B cell (primary cell): ENCODE data around the gene MPI. TPM values are rescaled to one million over a fixed set of nuclear protein-coding genes. Genes with fewer than 3 reads are reported as not detected.

Source experiments
- ATAC-seq: fragments of 200-7000 bp; cut with Tn5 transposase; one replicate; pipeline ENCODE4 v1.10.0; 2021; ENCODE audit warnings: low read depth, mild to moderate bottlenecking, moderate number of reproducible peaks, moderate library complexity
- CTCF ChIA-PET: fragments of 350-600 bp; sonication (Branson Sonifier 250); formaldehyde crosslinking; loops from one replicate; lab custom pipeline; 2021; ENCODE audit warnings: antibody characterized with exemption, inconsistent platforms; lab: Charles Lee
- POLR2A ChIA-PET: fragments of 350-600 bp; sonication (Branson Sonifier 250); formaldehyde crosslinking; loops from one replicate; lab custom pipeline; 2021; ENCODE audit warnings: antibody characterized with exemption; lab: Charles Lee
- DNase-seq: peaks from one replicate; pipeline ENCODE4 v3.0.0; 2013
- H2AFZ ChIP-seq: 2 replicates; pipeline ENCODE4 v1.6.1; 2012; ENCODE audit warnings: mild to moderate bottlenecking, low read depth, low read length; ENCODE audit not compliant: insufficient read depth, poor library complexity, severe bottlenecking
- H3K27ac ChIP-seq, 2 donors: 1 replicate in 1 of 2; 2 replicates in 1 of 2; pipeline ENCODE4 v1.5.1; 2012 to 2013; ENCODE audit warnings: low read length in 2 of 2, mild to moderate bottlenecking in 2 of 2, moderate library complexity in 1 of 2
- H3K27me3 ChIP-seq, 4 experiments: fragments of 200-600 bp in 1 of 4; sonication (generic) in 1 of 4; replicated peaks in 1 of 4; 1 replicate in 2 of 4; 2 replicates in 2 of 4; pipeline versions ENCODE4 v1.6.1 to v1.7.0; 2013 to 2016; ENCODE audit warnings: low read length in 3 of 4, mild to moderate bottlenecking in 2 of 4, mixed read lengths in 1 of 4, moderate library complexity in 1 of 4; ENCODE audit not compliant: insufficient read depth in 4 of 4, control insufficient read depth in 3 of 4; ENCODE audit errors: control extremely low read depth in 1 of 4
- H3K36me3 ChIP-seq, 2 experiments: replicated peaks in 1 of 2; 1 replicate in 1 of 2; 2 replicates in 1 of 2; pipeline versions ENCODE4 v1.6.1 to v1.7.1; 2013; ENCODE audit warnings: low read length in 1 of 2; ENCODE audit not compliant: insufficient read depth in 2 of 2, control insufficient read depth in 1 of 2; ENCODE audit errors: control extremely low read depth in 1 of 2, extremely low read depth in 1 of 2
- H3K4me1 ChIP-seq, 2 donors: fragments of 200-600 bp in 1 of 2; sonication (generic) in 1 of 2; 1 replicate in 1 of 2; 2 replicates in 1 of 2; pipeline versions ENCODE4 v1.5.1 to v1.6.1; 2013 to 2017; ENCODE audit warnings: low read length in 2 of 2; ENCODE audit not compliant: control insufficient read depth in 2 of 2, insufficient read depth in 2 of 2
- H3K4me2 ChIP-seq: replicated peaks from 2 replicates; pipeline ENCODE3; 2012; ENCODE audit warnings: mild to moderate bottlenecking, low read depth, low read length; ENCODE audit not compliant: poor library complexity, severe bottlenecking
- H3K4me3 ChIP-seq, 5 experiments: fragments of 200-600 bp in 1 of 5; sonication (generic) in 1 of 5; 1 replicate in 3 of 5; 2 replicates in 2 of 5; pipeline versions ENCODE4 v1.5.1 to v1.7.0; 2011 to 2016; ENCODE audit warnings: low read length in 4 of 5, mild to moderate bottlenecking in 4 of 5, low read depth in 2 of 5, control low read depth in 1 of 5, moderate library complexity in 1 of 5; ENCODE audit not compliant: insufficient read depth in 1 of 5; ENCODE audit errors: control extremely low read depth in 1 of 5, extremely low read depth in 1 of 5
- H3K79me2 ChIP-seq: fragments of 200-600 bp; sonication (generic); one replicate; pipeline ENCODE4 v1.6.0; 2016; ENCODE audit warnings: low read length; ENCODE audit not compliant: control insufficient read depth, insufficient read depth
- H3K9ac ChIP-seq: fragments of 200-600 bp; sonication (generic); 2 replicates; pipeline ENCODE4 v1.6.1; 2017; ENCODE audit warnings: mild to moderate bottlenecking, low read length, moderate library complexity
- H3K9me3 ChIP-seq, 3 donors: one replicate each; pipeline versions ENCODE4 v1.6.1 to v1.7.1; 2013; ENCODE audit warnings: low read length in 2 of 3; ENCODE audit not compliant: control insufficient read depth in 2 of 3, insufficient read depth in 1 of 3; ENCODE audit errors: control extremely low read depth in 1 of 3
- H4K20me1 ChIP-seq: 2 replicates; pipeline ENCODE4 v1.6.0; 2012; ENCODE audit warnings: mild to moderate bottlenecking, low read length; ENCODE audit not compliant: insufficient read depth, control insufficient read depth, poor library complexity, severe bottlenecking
- H3K27ac Mint-ChIP-seq: one replicate; pipeline ENCODE4 v1.8.0; 2021; ENCODE audit warnings: mixed read lengths
- H3K27me3 Mint-ChIP-seq: one replicate; pipeline ENCODE4 v1.8.0; 2021; ENCODE audit warnings: mixed read lengths
- H3K4me1 Mint-ChIP-seq: one replicate; pipeline ENCODE4 v1.8.0; 2021; ENCODE audit warnings: mixed read lengths
- H3K4me3 Mint-ChIP-seq: one replicate; pipeline ENCODE4 v1.8.0; 2021; ENCODE audit warnings: mixed read lengths
- H3K9me3 Mint-ChIP-seq: one replicate; pipeline ENCODE4 v1.8.0; 2022; ENCODE audit warnings: mixed read lengths; ENCODE audit not compliant: insufficient read depth
- EZH2 ChIP-seq: IDR thresholded peaks from 2 replicates; pipeline ENCODE4 v1.6.1; 2012; ENCODE audit warnings: borderline replicate concordance, low read depth, mild to moderate bottlenecking, moderate library complexity, low read length; ENCODE audit not compliant: insufficient read depth, poor library complexity, severe bottlenecking
- WGBS: methylation state at CpG from one replicate; pipeline ENCODE4 v1.1.5; 2013; ENCODE audit warnings: missing lambda C conversion rate; ENCODE audit not compliant: insufficient coverage; 5-methylcytosine and 5-hydroxymethylcytosine counted together
- intact Hi-C: fragments of 100-400 bp; cut with micrococcal nuclease; formaldehyde crosslinking; loops from one replicate; pipeline ENCODE4 v1.10.0; 2022
- polyA plus RNA-seq: library from polyadenylated mRNA; depleted of rRNA; stranded (reverse); fragments of >200 nt; gene quantifications from 2 replicates; pipeline ENCODE4 v1.2.3, GENCODE V29; 2012
- total RNA-seq, 2 donors: library from RNA; stranded (reverse); fragments of 120-200 nt in 1 of 2; gene quantifications; 1 replicate in 1 of 2; 2 replicates in 1 of 2; pipeline versions ENCODE4 v1.2.3 to v1.2.4, GENCODE V29; 2013 to 2022
- TF ChIP-seq, protein P1 (sequence below): fragments of 200-600 bp; IDR thresholded peaks from one replicate; pipeline ENCODE4 v1.8.0; 2022; ENCODE audit warnings: antibody characterized with exemption, mild to moderate bottlenecking

The MPI gene
- total and polyA plus RNA-seq, 2 donors (not counting 1 experiment from before 2014, with no cell fraction given): 37.2 to 59.8 TPM

DNA sequence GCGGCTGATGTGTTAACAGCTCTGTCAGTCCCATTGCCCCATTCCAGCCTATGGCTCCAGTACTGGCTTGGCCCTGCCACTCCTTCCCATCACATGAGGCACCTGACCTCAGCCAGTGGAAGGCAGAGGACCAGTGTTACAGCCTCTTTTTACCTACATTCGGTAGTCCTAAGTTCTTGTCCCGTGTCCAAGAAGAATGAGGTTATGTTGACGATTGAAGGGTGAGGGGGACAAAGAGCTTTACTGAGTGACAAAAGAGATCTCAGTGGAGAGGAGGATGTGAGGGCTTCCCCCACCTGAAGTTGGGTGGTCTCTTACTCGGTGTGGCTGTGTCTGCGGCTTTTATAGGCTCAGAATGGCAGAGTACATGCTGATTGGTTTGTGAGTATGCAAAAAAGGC is 7.3 kb upstream of the MPI start:
- no peaks in the 10 kb centered on the region for H3K27me3 Mint-ChIP-seq
- H2AFZ ChIP-seq: no peak overlapping the region
- intact Hi-C loops: no loop called here
- H3K9me3 ChIP-seq: peaks cover 0 to 9% (median 3%) of the 10 kb centered on the region in 3 donors
- peaks cover 4% of the 10 kb centered on the region for H3K4me1 Mint-ChIP-seq
- no peak overlapping the region for H3K9ac ChIP-seq
- DNase-seq: no peak
- H3K36me3 ChIP-seq: no peaks in the 10 kb centered on the region
- no peaks in the 10 kb centered on the region for H3K79me2 ChIP-seq
- peaks cover 3 to 10% of the 10 kb centered on the region in 2 donors for H3K4me1 ChIP-seq
- H4K20me1 ChIP-seq: no peaks in the 10 kb centered on the region
- no peak overlapping the region for H3K27ac ChIP-seq
- CTCF ChIA-PET: interaction anchor here (1.2 to 1.5 kb wide), 4 partner anchors 12 to 247 kb away, joined by 3 to 6 read pairs (median 4); no protein-coding TSS in a partner anchor
- TF ChIP-seq, protein P1, sequence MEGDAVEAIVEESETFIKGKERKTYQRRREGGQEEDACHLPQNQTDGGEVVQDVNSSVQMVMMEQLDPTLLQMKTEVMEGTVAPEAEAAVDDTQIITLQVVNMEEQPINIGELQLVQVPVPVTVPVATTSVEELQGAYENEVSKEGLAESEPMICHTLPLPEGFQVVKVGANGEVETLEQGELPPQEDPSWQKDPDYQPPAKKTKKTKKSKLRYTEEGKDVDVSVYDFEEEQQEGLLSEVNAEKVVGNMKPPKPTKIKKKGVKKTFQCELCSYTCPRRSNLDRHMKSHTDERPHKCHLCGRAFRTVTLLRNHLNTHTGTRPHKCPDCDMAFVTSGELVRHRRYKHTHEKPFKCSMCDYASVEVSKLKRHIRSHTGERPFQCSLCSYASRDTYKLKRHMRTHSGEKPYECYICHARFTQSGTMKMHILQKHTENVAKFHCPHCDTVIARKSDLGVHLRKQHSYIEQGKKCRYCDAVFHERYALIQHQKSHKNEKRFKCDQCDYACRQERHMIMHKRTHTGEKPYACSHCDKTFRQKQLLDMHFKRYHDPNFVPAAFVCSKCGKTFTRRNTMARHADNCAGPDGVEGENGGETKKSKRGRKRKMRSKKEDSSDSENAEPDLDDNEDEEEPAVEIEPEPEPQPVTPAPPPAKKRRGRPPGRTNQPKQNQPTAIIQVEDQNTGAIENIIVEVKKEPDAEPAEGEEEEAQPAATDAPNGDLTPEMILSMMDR: no peak
- TF ChIP-seq EZH2: no peak
- POLR2A ChIA-PET: no interaction called here
- WGBS: 95% methylated on average over 5 of the region's 6 CpGs
- H3K9me3 Mint-ChIP-seq: no peaks in the 10 kb centered on the region
- no peak for ATAC-seq
- no peak overlapping the region for H3K4me3 ChIP-seq
- no peaks in the 10 kb centered on the region for H3K27me3 ChIP-seq
- no peak overlapping the region for H3K27ac Mint-ChIP-seq
- no peak overlapping the region for H3K4me3 Mint-ChIP-seq
- no peak overlapping the region for H3K4me2 ChIP-seq

DNA sequence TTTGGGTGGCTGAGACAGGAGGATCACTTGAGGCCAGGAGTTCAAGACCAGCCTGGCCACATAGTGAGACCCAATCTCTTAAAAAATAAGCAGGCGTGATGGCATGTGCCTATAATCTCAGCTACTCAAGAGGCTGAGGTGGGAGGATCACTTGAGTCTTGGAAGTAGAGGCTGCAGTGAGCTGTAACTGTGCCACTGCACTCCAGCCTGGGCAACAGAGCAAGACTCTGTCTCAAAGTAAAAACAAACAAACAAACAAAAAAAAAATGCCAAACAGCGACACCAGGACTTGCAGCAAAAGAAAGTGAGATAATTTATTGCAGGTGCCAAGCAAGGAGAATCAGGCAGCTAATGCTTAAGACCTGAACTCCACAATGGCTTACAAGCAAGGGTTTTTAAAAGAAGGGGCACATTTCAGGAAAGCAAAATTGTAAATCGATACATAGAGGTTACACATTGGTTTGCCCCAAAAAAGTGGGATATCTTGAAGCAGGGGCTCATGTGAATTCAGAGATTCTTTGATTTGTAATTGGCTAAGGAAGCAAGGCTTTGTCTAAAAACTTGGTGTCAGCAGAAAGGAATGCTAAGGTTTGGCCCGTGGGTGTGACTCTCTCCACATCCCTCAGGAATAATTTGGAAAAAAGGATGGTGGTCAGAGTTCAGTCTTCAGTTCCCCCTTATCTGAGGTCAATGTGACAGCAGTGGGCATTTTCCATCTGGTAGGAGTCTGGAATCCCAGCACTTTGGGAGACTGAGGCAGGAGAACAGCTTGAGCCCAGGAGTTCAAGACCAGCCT is 5.2 kb upstream of the MPI start:
- H2AFZ ChIP-seq: no peak overlapping the region
- Mint-ChIP-seq H3K4me3 (peak overlapping the region; percentile 23), H3K9me3 (no peaks in the 10 kb centered on the region), H3K4me1 (peaks cover 11% of the 10 kb centered on the region), H3K27ac (no peak overlapping the region), H3K27me3 (no peaks in the 10 kb centered on the region)
- peaks cover 5% of the 10 kb centered on the region for H3K79me2 ChIP-seq
- H3K36me3 ChIP-seq: no peaks in the 10 kb centered on the region
- H3K27me3 ChIP-seq: no peaks in the 10 kb centered on the region
- no peak for DNase-seq
- no peak overlapping the region for H3K27ac ChIP-seq
- 93% methylated on average over 2 of the region's 4 CpGs for WGBS
- H3K4me2 ChIP-seq: no peak overlapping the region
- no peak overlapping the region for H3K9ac ChIP-seq
- H3K4me1 ChIP-seq: peaks cover 8 to 19% of the 10 kb centered on the region in 2 donors
- H3K9me3 ChIP-seq: peaks cover 0 to 9% (median 3%) of the 10 kb centered on the region in 3 donors
- H4K20me1 ChIP-seq: no peaks in the 10 kb centered on the region
- TF ChIP-seq, protein P1: no peak
- no peak for TF ChIP-seq EZH2
- intact Hi-C loops: no loop called here
- ATAC-seq: no peak
- CTCF ChIA-PET: interaction anchor here (1.8 kb wide), 1 partner anchor 17 kb away, joined by 10 read pairs; no protein-coding TSS in a partner anchor
- POLR2A ChIA-PET: interaction anchor here (1.0 kb wide), 1 partner anchor 15 kb away, joined by 5 read pairs; no protein-coding TSS in a partner anchor
- no peak overlapping the region for H3K4me3 ChIP-seq
